Tibial nerve (tissue), 4 donors: ENCODE measurements around the gene PXMP4.

ENCODE experiments used
- CTCF ChIP-seq, 5 experiments: fragments of 200-600 bp in 3 of 5; fragments of 450-650 bp in 2 of 5; sonication (generic) in 3 of 5; IDR thresholded peaks; one replicate each; pipeline ENCODE4 v1.5.1; 2016 to 2019; ENCODE audit warnings: antibody characterized with exemption in 5 of 5, mild to moderate bottlenecking in 3 of 5, moderate library complexity in 2 of 5
- EP300 ChIP-seq, 2 donors: sonication (generic); formaldehyde crosslinking; IDR thresholded peaks; one replicate each; pipeline ENCODE4 v1.6.1; 2017; ENCODE audit warnings: antibody characterized with exemption in 2 of 2, mild to moderate bottlenecking in 1 of 2

- TF ChIP-seq CTCF (IDR thresholded peaks at IDR 0.05) (no peak), EP300 (IDR thresholded peaks at IDR 0.05) (no peak)
Measured at GRCh38 chr20:33769043-33769442, 48.9 kb upstream of the PXMP4 start.
